ENCODE data around the gene TOGARAM2.

Gene TOGARAM2

GRCh38 chr2:28956415-28956826 is 24.7 kb upstream of the TOGARAM2 start:
- POLR2A ChIA-PET: no interaction called here
- CTCF ChIA-PET: interaction anchor here (0.7 to 2.0 kb wide), 10 partner anchors 8 to 252 kb away, joined by 3 to 7 read pairs (median 3); no protein-coding TSS in a partner anchor
- DNase-seq (ENCODE audit: extremely low spot score): no peak
- peak; percentile 34 for TF ChIP-seq CTCF (IDR thresholded peaks at IDR 0.05; ENCODE audit: control extremely low read depth, extremely low read depth, low read depth, missing control alignments)

GRCh38 chr2:28956890-28957289 is 24.2 kb upstream of the TOGARAM2 start:
- CTCF ChIA-PET: interaction anchor here (1.3 to 1.6 kb wide), 2 partner anchors 10 to 239 kb away, joined by 4 to 7 read pairs; no protein-coding TSS in a partner anchor
- TF ChIP-seq CTCF (IDR thresholded peaks at IDR 0.05; ENCODE audit: control extremely low read depth, extremely low read depth, low read depth, missing control alignments): peak; percentile 25
- POLR2A ChIA-PET: no interaction called here
- no peak for DNase-seq (ENCODE audit: extremely low spot score)

GRCh38 chr2:28958689-28959088 is 22.4 kb upstream of the TOGARAM2 start:
- ChIA-PET POLR2A (no interaction called here), CTCF (interaction anchor here (0.6 to 2.0 kb wide), 14 partner anchors 11 to 687 kb away, joined by 3 to 7 read pairs (median 3); no protein-coding TSS in a partner anchor)
- TF ChIP-seq CTCF (IDR thresholded peaks at IDR 0.05; ENCODE audit: control extremely low read depth, extremely low read depth, low read depth, missing control alignments): peak; percentile 32

GRCh38 chr2:28960401-28960800 is 20.7 kb upstream of the TOGARAM2 start:
- no peak for DNase-seq (ENCODE audit: extremely low spot score)
- ChIA-PET POLR2A (no interaction called here), CTCF (interaction anchor here (1.0 to 1.7 kb wide), 6 partner anchors 10 to 248 kb away, joined by 3 to 4 read pairs (median 3); no protein-coding TSS in a partner anchor)
- no peak for TF ChIP-seq CTCF (IDR thresholded peaks at IDR 0.05; ENCODE audit: control extremely low read depth, extremely low read depth, low read depth, missing control alignments)

More at GRCh38 chr2:28958689-28959088, 22.4 kb upstream of the TOGARAM2 start:
- DNase-seq (ENCODE audit: extremely low spot score): peak; percentile 67

- ChIA-PET CTCF (no interaction called here), POLR2A (interaction anchor here (0.6 kb wide), 1 partner anchor 13 kb away, joined by 7 read pairs; no protein-coding TSS in a partner anchor)
- no peak for DNase-seq (ENCODE audit: extremely low spot score)
- TF ChIP-seq CTCF (IDR thresholded peaks at IDR 0.05; ENCODE audit: control extremely low read depth, extremely low read depth, low read depth, missing control alignments): no peak
These were observed 18.6 kb upstream of the TOGARAM2 start for GRCh38 chr2:28962505-28962904.

GRCh38 chr2:28970464-28971160 is 10.5 kb upstream of the TOGARAM2 start:
- ChIA-PET CTCF (interaction anchor here (1.4 kb wide), 1 partner anchor 12 kb away, joined by 4 read pairs; no protein-coding TSS in a partner anchor), POLR2A (no interaction called here)
- DNase-seq (ENCODE audit: extremely low spot score): no peak
- no peak for TF ChIP-seq CTCF (IDR thresholded peaks at IDR 0.05; ENCODE audit: control extremely low read depth, extremely low read depth, low read depth, missing control alignments)
